ENCODE measurements around the gene ACADSB.

Gene ACADSB
- 67.1 to 68.5 reads per million in 2 donors for total RNA-seq

DNA sequence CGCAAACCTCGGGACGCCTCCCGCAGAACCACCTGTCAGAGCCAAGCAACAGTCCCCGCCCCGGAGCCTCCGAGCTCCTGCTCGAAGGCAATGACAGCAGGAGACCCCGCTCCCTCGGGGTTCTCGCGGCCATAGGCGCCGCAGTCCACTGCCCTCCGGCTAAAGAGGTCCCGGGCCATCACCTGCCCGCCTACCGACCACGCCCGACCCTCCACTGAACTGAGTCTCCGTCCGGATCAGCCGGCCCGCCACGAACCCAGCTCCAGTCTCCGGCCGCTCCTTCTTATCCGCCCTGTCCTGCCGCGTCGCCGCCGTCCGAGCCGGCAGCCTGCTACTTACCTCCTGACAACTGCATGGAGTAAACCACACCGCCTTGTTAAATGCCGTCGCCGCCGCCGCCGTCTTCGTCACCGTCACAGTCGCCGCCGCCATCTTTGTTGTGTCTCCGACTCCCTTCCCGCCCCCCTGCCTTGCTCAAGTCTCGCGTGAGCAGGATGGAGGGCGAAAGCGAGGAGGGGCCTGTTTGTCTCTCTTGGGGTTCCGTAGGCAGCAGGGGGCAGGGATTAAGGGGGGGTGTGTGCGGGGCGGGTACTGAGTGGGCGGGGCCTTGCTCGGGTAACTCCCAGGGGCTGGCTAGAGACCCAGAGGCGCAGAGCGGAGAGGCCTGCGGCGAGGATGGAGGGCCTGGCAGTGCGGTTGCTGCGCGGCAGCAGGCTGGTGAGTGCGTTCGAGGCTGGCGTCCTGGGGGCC, at the start of gene ACADSB, which contains the start of gene IKZF5:
Gene ACADSB, plus strand, starts transcription at position 652 of the 750 bp plus-strand sequence. Its CDS starts 24 bp downstream, at position 676.
Gene IKZF5, minus strand, starts transcription at position 441 of the 750 bp plus-strand sequence. CDS start 10,170 bp downstream, outside the sequence.
- peak; percentile 92 for DNase-seq

- no peak for DNase-seq
Observed at GRCh38 chr10:122962405-122962804, 46.4 kb upstream of the ACADSB start.

DNA sequence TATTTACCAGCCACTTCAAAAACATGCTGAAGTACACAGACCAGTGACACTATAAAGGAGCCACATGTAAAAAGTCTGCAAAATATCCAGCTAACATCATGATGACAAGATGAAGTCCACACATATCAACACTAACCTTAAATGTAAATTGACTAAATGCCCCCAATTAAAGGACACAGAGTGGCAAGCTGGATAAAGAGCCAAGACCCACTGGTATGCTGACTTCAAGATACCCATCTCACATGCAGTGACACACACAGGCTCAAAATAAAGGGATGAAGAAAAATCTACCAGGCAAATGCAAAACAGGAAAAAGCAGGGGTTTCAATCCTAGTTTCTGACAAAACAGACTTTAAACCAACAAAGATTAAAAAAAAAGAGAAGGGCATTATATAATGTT, 41.9 kb upstream of the ACADSB start:
- DNase-seq: no peak

DNA sequence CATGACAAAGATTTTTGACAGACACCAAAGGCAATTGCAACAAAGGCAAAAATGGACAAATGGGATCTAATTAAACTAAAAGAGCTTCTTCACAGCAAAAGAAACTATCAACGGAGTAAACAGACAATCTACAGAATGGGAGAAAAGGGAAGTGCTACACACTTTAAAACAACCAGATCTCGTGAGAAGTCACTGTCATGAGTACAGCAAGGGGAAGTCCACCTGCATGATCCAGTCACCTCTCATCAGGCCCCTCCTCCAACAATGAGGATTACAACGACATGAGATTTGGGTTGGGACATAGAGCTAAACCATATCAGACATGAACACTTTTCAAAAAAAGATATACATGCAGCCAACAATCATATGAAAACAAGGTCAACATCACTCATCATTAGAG, 40.1 kb upstream of the ACADSB start:
- no peak for DNase-seq

- no peak for DNase-seq
Observed at GRCh38 chr10:122974023-122974422, 34.8 kb upstream of the ACADSB start.

DNA sequence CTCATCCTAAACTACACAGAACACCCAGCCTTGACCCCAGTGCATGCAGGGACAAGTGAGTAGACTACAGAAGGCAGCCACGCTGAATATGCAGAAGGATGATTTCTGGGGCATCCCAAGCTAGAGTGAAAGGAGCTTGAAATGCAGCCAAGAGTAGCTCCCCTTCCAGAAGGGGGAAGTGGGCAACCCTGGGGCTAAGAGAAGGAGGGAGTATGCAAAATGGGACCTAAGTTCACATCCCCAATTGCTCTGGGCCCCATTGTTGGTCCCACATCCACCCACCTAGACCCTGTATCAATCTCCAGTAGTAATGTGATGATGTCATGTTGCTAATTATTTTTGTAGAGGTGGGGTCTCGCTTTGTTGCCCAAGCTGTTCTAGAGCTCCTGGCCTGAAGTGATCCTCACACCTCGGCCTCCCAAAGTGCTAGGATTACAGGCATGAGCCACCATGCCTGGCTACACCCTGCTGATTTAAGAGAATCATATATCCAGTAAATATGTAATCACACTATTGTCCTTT, 34.2 kb upstream of the ACADSB start:
- no peak for DNase-seq

- DNase-seq: peak; percentile 80
Observed at GRCh38 chr10:122980209-122981065, 28.4 kb upstream of the ACADSB start, which contains the start of gene PSTK. PSTK (plus strand) TSS chr10:122980401; CDS start chr10:122980480, 79 bp downstream.

DNA sequence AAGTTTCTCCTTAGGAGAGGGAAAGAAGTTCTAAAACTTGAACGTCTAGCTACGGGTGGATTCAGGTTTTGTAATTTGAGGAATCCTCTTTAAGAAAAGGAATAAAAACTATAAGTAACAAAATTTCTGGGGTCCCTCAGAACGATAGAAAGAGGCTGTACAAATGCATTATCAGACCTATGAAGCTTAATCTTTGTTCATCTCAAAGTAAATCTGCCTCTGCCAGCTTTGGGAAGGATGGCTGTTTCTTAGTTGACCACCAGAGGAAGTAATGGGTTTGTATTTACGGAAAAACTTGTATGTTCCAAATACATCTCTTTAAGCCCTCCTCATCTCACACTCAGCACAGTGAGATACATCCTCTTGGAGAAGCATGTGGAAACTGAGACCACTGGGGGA, 27.7 kb upstream of the ACADSB start:
- no peak for DNase-seq

- DNase-seq: no peak
Observed at GRCh38 chr10:122983898-122984297, 24.9 kb upstream of the ACADSB start.

- no peak for DNase-seq
Observed at GRCh38 chr10:122984708-122985107, 24.1 kb upstream of the ACADSB start.

DNA sequence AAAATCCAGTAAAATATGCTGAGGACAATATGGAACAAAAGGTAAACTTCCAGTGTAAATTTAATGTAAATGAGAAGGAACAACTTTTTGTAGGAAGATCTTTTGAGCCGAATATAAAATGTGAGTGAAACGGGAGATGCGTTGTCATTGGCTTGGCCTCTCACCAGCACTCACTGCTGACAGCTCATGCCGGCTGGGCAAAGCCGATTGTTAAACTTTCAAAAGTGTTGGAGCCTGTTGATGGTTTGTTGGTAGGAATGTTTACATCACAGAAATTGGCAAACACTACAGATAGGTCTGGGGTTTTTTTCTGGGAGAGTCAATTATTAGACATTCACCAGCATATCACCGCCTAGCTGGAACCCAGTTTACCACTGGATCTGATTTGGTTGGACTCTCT, 22.5 kb upstream of the ACADSB start:
- DNase-seq: no peak

DNA sequence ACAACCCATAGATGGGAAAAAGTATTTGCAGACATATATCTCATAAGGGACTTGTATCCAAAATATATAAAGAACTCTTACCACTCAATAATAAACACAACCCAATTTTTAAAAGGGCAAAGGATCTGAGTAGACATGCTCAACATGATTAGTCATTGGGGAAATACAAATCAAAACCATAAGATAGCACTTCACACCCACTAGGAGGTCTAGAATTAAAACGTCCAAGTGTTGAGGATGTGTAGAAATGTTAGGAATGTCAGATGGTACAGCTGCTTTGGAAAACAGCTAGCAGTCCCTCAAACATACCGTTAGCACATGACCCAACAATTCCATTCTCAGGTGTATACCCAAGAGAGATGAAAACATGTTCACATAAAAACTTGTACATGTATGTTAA, 20.3 kb upstream of the ACADSB start:
- no peak for DNase-seq

- DNase-seq: no peak
Observed at GRCh38 chr10:122990278-122990677, 18.5 kb upstream of the ACADSB start.

- no peak for DNase-seq
Observed at GRCh38 chr10:122992031-122992585, 16.7 kb upstream of the ACADSB start.

GRCh38 chr10:122993797-122994336, 14.9 kb upstream of the ACADSB start:
- no peak for DNase-seq

- DNase-seq: no peak
Observed at GRCh38 chr10:122995936-122996335, 12.9 kb upstream of the ACADSB start.

- no peak for DNase-seq
Observed at GRCh38 chr10:122997864-122998263, 10.9 kb upstream of the ACADSB start.

- no peak for DNase-seq
Observed at GRCh38 chr10:122998360-122998917, 10.4 kb upstream of the ACADSB start.

DNA sequence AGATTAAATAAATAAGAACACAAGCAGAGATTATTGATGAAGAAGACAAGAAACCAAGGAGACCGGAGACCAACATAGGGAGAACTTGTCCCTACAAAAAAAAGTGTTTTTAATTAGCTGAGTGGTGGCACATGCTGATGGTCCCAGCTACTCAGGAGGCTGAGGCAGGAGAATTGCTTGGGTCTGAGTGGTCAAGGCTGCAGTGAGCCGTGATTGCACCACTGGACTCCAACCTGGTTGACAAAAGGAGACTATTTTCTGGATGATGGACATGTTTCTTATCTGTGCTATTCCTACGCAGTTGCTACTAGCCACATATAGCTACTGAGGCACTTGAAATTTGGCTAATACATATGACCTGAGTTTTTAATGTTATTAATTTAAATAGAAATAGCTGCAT, 9.9 kb upstream of the ACADSB start:
- DNase-seq: no peak

DNA sequence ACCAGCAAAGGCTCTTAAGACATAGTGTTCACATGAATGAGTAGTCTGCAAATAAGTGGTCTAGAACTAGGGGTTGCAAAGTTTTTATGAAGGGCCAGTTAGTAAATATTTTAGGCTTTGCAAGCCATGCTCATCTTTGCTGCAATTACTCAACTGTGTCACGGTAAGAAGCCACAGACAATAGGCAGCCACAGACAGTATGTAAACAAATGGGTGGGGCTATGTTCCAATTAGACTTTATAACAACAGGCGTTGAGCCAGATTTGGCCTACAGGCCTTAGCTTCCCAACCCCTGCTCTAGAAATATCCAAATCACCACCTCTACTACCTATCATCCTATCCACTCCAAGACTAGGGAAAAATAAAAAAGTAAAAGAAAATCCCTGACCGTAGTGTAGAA, 9.5 kb upstream of the ACADSB start:
- DNase-seq: no peak

GRCh38 chr10:123000155-123000554, 8.7 kb upstream of the ACADSB start:
- DNase-seq: no peak

DNA sequence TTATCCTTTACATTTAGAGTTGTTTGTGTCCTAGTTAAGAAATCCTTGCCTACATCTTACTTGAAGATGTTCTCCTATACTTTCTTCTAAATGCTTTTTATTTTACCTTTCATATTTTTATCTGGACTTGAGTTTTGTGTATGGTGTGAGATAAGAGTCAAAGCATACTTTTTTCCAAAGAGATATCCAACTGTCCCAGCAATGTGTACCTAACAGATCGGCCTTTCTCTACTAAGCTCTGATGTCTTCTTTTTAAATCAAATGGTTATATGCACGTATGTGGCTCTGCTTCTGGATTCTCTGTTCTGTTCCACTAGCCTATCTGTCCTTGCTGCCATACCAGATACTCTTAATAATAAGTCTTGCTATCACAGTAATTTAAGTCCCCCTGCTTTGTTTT, 7.4 kb upstream of the ACADSB start:
- no peak for DNase-seq

DNA sequence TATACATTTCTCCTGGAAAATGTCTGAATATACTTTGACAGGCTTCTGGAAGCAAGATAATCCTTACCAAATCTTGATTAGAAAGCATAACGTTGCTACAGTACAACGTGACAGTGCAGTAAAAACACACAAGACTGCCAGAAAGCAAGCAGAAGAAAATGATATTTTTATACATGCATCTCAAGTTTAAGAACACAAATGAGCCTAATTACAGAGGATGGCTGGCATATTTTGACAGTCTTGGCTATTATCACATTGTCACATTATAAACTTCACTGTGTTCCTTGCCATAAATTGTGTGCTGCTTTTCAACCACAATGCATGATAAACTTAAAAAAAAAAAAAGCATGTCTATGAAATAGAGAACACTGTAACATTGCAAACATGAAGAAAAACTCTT, 4.5 kb upstream of the ACADSB start:
- DNase-seq: no peak
